Activated CD4-positive, alpha-beta memory T cell treated with anti-CD3 and anti-CD28 coated beads, Interleukin-2, amount 10 ng/mL, durations not matched to agents 7 days and 5 days (primary cell): ENCODE results near the gene SMYD3. TPM values are rescaled to one million over a fixed set of nuclear protein-coding genes. Genes with fewer than 3 reads are reported as not detected.
"Not testable (repeated sequence)": the region's sequence is repeated elsewhere in the genome, so short reads cannot be mapped to it uniquely, and the experiment has no call there.

Source experiments
- CTCF ChIA-PET: fragments of 350-600 bp; sonication (Branson Sonifier 250); formaldehyde crosslinking; loops from one replicate; lab custom pipeline; 2021; ENCODE audit warnings: antibody characterized with exemption, inconsistent platforms; lab: Charles Lee
- POLR2A ChIA-PET: fragments of 350-600 bp; sonication (Branson Sonifier 250); formaldehyde crosslinking; loops from one replicate; lab custom pipeline; 2021; ENCODE audit warnings: antibody characterized with exemption; lab: Charles Lee
- DNase-seq: peaks from one replicate; pipeline ENCODE4 v3.0.0-alpha.2; 2020
- H3K27ac Mint-ChIP-seq: one replicate; pipeline ENCODE4 v1.8.0; 2021; ENCODE audit warnings: mild to moderate bottlenecking, mixed read lengths
- H3K27me3 Mint-ChIP-seq: one replicate; pipeline ENCODE4 v1.8.0; 2021; ENCODE audit warnings: mixed read lengths
- H3K36me3 Mint-ChIP-seq: one replicate; pipeline ENCODE4 v1.8.0; 2021; ENCODE audit warnings: low read depth, mixed read lengths
- H3K4me1 Mint-ChIP-seq: one replicate; pipeline ENCODE4 v1.8.0; 2021; ENCODE audit warnings: mixed read lengths
- H3K4me3 Mint-ChIP-seq: one replicate; pipeline ENCODE4 v1.8.0; 2021; ENCODE audit warnings: mild to moderate bottlenecking, mixed read lengths
- H3K9me3 Mint-ChIP-seq: one replicate; pipeline ENCODE4 v1.8.0; 2021; ENCODE audit warnings: mixed read lengths
- total RNA-seq, 2 experiments: library from RNA; stranded (reverse); gene quantifications; one replicate each; pipeline ENCODE4 v1.2.3, GENCODE V29; 2021

The SMYD3 gene
- total RNA-seq, 2 experiments from 2014 or later = 15.5 to 18.7 TPM

DNA sequence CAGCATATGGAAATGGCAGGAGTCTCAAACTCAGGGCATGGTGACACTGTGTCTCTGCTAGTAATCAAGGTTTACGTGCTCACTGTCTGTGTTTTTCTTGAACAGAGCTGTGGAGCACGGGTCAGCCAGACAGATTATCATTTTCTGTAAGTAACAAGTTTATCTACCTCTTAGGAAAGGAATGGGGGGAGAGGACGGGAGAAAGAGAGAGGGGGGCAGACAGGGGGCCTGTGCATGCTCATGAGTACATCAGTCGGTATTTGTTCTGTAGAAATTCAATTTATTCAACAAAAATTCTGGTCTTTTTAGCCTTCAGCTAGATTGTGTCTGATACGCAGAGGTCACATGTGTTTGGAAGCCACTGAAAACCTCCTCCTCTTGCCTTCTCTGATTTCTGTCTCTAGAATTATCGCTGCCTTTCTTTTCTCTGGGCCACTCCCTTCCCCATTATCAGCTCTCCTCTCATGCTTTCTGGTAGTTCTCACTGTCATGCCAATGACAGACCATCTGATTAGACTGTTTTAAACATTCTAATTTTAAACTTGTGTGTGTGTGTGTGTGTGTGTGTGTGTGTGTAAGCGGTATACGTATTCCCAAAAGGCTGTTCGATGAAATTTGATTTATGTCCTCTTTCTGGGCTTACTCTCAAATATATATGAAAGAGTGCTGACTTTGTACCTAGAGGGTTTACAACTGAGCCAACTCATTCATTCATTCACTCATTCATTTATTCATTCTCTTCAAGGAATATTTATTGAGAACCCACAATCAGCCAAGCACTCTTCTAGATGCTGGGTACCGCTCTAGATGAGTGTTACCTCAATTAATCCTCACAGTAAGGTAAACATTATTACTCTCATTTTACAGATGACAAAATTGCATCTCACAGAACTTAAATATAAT, 715.4 kb downstream of the SMYD3 start:
- Mint-ChIP-seq H3K27me3 (no peaks in the 10 kb centered on the region), H3K4me1 (no peaks in the 10 kb centered on the region), H3K9me3 (no peaks in the 10 kb centered on the region), H3K36me3 (no peaks in the 10 kb centered on the region), H3K4me3 (no peak overlapping the region), H3K27ac (no peak overlapping the region)
- no peak for DNase-seq
- CTCF ChIA-PET = no interaction called here
- POLR2A ChIA-PET = no interaction called here

DNA sequence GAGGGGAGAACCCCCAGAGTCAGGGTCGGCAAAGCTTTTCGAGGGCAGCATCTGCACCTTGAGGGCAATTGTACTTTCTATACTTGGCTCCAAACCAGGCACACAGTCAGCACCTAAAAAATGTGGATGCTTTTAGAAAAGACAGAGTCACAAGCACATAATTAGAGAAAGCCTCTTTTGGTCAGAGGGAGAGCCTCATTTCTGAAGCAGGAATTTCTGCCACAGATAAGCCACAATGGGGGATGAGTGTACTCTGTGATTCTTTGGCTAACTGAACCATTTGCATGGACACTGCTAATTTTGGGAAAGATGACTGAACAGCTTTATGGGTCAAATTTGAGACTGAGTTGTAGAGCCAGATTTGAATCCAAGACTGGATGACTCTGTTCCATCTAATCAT, 716.6 kb downstream of the SMYD3 start:
- Mint-ChIP-seq H3K4me3 (no peak overlapping the region), H3K4me1 (no peaks in the 10 kb centered on the region), H3K27me3 (no peaks in the 10 kb centered on the region), H3K27ac (no peak overlapping the region), H3K9me3 (no peaks in the 10 kb centered on the region), H3K36me3 (no peaks in the 10 kb centered on the region)
- ChIA-PET POLR2A (no interaction called here), CTCF (no interaction called here)
- DNase-seq = no peak

DNA sequence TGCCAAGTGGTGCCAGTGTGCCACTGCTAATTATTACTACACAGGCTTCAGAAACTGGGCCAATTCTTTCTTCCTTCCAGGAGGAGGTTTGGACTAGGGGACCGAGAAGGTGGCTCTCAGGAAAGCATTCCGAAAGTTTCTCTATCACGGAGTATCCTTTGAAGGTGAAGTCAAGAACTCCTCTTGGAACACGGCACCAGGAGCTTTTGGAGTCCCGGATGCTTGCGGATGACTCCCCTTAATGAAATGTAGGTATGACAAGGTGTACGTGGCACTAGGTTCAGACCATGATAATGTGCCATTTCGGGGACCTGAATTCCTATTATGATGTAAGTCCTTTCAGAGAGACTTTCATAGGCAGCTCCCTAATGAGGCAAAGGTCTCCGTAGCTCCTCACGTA, 718.2 kb downstream of the SMYD3 start:
- Mint-ChIP-seq H3K27me3 (no peaks in the 10 kb centered on the region), H3K4me1 (no peaks in the 10 kb centered on the region), H3K9me3 (no peaks in the 10 kb centered on the region), H3K4me3 (no peak overlapping the region), H3K36me3 (no peaks in the 10 kb centered on the region), H3K27ac (no peak overlapping the region)
- no peak for DNase-seq
- ChIA-PET CTCF (no interaction called here), POLR2A (no interaction called here)

DNA sequence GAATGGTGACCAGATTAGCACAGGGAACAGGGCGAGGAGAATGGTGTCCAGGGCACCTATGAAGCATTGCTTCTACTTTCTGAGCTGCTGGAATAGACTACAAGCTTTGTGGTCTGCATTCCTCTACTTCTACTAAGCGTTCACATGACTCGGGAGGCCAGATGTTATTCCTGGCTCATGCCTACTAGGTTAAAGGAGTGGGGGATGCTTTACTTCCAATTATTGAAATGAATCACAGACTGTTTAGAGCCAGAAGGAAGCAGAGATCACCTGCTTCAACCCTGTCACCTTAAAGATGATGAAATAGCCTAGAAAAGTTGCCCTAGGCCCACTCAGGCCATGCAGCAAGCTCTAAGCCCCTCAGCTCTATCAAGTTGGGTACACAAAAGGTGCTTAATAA, 718.8 kb downstream of the SMYD3 start:
- H3K27ac Mint-ChIP-seq = no peak overlapping the region
- H3K4me1 Mint-ChIP-seq = no peaks in the 10 kb centered on the region
- H3K36me3 Mint-ChIP-seq = no peaks in the 10 kb centered on the region
- CTCF ChIA-PET = no interaction called here
- POLR2A ChIA-PET = no interaction called here
- no peaks in the 10 kb centered on the region for H3K9me3 Mint-ChIP-seq
- no peak overlapping the region for H3K4me3 Mint-ChIP-seq
- DNase-seq = no peak
- H3K27me3 Mint-ChIP-seq = no peaks in the 10 kb centered on the region

DNA sequence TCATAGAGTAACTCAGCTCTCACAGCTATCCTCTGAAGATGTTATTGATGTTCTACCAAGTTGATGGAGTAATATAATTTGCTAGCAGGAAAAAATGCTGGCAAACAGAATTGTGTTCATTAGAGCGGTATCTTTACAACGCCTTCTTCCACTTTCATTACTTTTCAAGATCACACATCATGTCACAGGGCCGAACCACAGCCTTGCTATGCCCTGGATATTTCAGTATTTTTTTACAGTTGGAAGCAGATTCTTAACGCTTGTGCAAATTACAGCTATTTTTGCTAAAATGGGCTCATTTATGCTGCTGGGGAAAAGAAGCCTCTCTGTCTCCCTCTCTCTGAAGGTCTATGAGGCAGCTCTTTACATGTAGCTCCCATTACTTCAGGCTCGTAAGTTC, 720.1 kb downstream of the SMYD3 start:
- ChIA-PET CTCF (no interaction called here), POLR2A (no interaction called here)
- no peak for DNase-seq
- H3K9me3 Mint-ChIP-seq = no peaks in the 10 kb centered on the region
- no peaks in the 10 kb centered on the region for H3K27me3 Mint-ChIP-seq
- H3K36me3 Mint-ChIP-seq = no peaks in the 10 kb centered on the region
- H3K4me1 Mint-ChIP-seq = no peaks in the 10 kb centered on the region
- H3K4me3 Mint-ChIP-seq = no peak overlapping the region
- no peak overlapping the region for H3K27ac Mint-ChIP-seq

DNA sequence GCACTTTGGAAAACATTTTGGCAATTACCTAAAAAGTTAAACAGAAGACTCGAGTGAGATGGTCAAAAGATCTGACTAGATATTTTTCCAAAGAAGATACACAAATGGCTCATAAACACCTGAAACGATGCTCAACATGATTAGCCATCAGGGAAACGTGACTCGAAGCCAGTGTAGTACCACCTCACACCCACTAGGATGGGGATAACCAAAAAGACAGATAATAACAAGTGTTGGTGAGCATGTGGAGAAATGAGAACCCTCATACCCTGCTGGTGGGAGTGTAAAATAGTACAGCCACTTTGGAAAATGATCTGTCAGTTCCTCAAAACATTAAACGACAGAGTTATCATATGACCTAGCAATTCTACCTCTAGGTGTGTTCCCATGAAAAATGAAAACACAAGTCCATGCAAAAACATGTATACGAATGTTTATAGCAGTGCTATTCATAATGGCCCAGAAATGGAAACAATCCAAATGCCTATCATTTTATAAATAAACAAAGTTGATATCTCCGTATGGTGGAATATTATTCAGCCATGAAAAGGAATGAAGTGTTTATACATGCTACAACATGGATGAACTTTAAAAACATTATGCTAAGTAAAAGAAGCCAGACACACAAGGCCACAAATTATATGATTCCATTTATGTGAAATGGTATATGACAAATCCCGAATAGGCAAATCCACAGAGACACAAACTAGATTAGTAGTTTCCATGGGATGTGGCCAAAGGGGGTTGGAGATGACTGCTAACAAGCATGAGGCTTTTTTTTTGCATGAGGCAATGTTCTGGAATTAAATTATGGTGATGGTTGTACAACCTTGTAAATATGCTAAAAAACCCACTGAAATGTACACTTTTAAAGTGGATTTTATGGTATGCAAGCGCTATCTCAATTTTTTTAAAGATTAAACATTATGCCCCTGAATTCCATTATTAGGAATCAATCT, 727.0 kb downstream of the SMYD3 start:
- CTCF ChIA-PET = no interaction called here
- Mint-ChIP-seq H3K4me1 (no peaks in the 10 kb centered on the region), H3K9me3 (peaks cover 2% of the 10 kb centered on the region)

DNA sequence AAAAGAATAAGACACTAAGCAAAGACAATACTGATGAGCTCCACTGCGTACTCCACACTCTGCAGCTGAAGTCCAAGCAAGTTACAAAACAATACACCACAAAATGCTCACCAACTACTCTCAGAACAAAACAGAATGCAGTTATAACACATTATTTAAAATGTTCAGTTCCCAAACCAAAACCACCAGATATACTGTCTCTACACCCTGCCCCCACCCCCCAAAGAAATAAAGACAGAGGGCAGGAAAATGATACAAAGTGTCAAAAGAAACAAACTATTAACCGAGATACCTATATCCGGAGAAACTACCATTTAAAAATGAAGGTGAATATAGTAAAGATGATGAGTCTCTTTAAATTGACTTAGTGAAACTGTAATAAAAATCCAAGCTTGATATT, 729.3 kb downstream of the SMYD3 start:
- Mint-ChIP-seq H3K27me3 (no peaks in the 10 kb centered on the region), H3K36me3 (no peaks in the 10 kb centered on the region), H3K4me3 (no peak overlapping the region), H3K9me3 (peaks cover 2% of the 10 kb centered on the region), H3K4me1 (no peaks in the 10 kb centered on the region), H3K27ac (no peak overlapping the region)
- ChIA-PET POLR2A (no interaction called here), CTCF (no interaction called here)
- DNase-seq = no peak

More for the DNA sequence above, 727.0 kb downstream of the SMYD3 start:
- no peak overlapping the region for H3K4me3 Mint-ChIP-seq
- DNase-seq = no peak
- POLR2A ChIA-PET = no interaction called here
- H3K27ac Mint-ChIP-seq = no peak overlapping the region
- no peaks in the 10 kb centered on the region for H3K36me3 Mint-ChIP-seq
- H3K27me3 Mint-ChIP-seq = no peaks in the 10 kb centered on the region

DNA sequence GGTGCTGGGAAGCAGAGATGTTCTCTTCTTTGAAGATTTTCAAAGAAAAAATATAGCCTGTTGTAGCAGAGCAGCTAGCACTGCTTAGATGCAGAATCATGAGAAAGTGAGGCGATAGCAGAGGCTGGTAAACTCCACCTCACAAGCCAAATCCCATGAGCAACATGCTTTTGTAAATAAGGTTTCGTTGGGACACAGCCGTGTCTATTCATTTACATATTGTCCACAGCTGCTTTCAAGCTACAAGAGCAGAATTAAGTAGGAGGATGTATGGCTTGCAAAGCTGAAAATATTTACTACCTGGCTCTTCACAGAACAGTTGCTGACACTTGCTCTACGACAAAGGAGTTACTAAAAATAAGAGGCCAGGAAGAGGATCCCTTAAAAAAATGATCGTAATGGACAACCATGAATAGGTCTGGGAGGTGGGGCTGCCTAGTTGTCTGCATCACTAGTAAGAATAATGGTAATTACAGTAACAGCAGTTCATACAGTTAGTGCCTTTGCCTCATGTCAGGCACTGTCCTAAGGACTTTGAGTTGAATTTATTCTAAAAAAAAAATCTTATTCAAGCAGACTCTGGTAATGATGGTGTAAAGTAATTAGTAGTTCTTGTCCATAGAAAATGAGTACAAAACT, 730.3 kb downstream of the SMYD3 start:
- no peak overlapping the region for H3K27ac Mint-ChIP-seq
- DNase-seq = no peak
- POLR2A ChIA-PET = no interaction called here
- H3K27me3 Mint-ChIP-seq = no peaks in the 10 kb centered on the region
- CTCF ChIA-PET = no interaction called here
- no peak overlapping the region for H3K4me3 Mint-ChIP-seq
- H3K36me3 Mint-ChIP-seq = no peaks in the 10 kb centered on the region
- H3K4me1 Mint-ChIP-seq = no peaks in the 10 kb centered on the region
- peaks cover 2% of the 10 kb centered on the region for H3K9me3 Mint-ChIP-seq

DNA sequence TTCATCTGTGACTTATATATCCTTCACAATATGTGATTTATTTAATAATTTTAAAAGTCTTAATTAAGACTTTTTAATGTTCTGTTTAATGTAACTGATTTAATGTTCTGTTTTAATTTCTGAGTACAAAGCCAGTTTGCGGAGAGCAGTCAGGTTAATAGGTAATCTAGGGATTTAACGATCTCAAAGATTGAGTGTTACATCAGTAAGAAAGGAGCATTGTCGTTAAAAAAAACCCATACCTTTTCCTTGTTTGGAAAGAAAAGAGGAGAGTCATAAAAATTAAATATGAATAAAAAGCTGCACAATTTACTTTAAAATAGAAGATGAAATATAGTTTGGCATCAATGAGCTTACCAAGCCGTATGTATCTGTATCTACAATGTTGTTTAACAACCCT, 730.9 kb downstream of the SMYD3 start:
- no peaks in the 10 kb centered on the region for H3K4me1 Mint-ChIP-seq
- H3K36me3 Mint-ChIP-seq = no peaks in the 10 kb centered on the region
- ChIA-PET POLR2A (no interaction called here), CTCF (interaction anchor here (0.6 kb wide), 1 partner anchor 79 kb away, joined by 3 read pairs; no protein-coding TSS in a partner anchor)
- DNase-seq = no peak
- no peak overlapping the region for H3K4me3 Mint-ChIP-seq
- H3K9me3 Mint-ChIP-seq = peaks cover 2% of the 10 kb centered on the region
- no peak overlapping the region for H3K27ac Mint-ChIP-seq
- H3K27me3 Mint-ChIP-seq = no peaks in the 10 kb centered on the region

DNA sequence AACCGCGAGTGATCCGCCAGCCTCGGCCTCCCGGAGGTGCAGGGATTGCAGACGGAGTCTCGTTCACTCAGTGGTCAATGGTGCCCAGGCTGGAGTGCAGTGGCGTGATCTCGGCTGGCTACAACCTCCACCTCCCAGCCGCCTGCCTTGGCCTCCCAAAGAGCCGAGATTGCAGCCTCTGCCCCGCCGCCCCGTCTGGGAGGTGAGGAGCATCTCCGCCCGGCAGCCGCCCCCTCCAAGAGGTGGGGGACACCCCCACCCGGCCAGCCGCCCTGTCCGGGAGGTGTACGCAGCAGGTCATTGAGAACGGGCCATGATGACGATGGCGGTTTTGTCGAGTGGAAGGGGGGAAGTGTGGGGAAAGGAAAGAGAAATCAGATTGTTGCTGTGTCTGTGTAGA, 732.1 kb downstream of the SMYD3 start:
- H3K27ac Mint-ChIP-seq, H3K9me3 Mint-ChIP-seq, DNase-seq, POLR2A ChIA-PET, CTCF ChIA-PET, H3K4me1 Mint-ChIP-seq, H3K36me3 Mint-ChIP-seq, H3K27me3 Mint-ChIP-seq, H3K4me3 Mint-ChIP-seq: not testable (repeated sequence)

DNA sequence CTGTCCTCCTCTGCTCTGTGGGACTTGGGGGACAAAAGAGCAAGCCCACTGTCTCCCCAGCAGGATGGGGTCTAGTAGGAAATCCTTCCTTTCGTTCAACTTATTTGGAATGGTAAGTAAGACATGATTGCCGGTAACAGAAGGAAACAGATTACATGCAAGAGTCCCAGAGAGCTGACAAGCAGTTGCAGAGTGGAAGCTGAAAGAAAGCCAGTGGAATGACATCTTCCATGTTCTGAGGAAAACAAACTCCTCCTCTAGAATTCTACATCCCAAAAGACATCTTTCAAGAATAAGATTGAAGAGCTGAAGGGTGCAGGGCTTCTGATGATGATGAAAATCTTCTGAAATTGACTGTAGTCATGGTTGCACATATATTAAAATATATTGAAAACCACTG, 732.9 kb downstream of the SMYD3 start:
- H3K4me1 Mint-ChIP-seq = no peaks in the 10 kb centered on the region
- CTCF ChIA-PET = no interaction called here
- POLR2A ChIA-PET = no interaction called here
- DNase-seq = no peak
- no peak overlapping the region for H3K27ac Mint-ChIP-seq
- H3K36me3 Mint-ChIP-seq = no peaks in the 10 kb centered on the region
- H3K4me3 Mint-ChIP-seq = no peak overlapping the region
- no peaks in the 10 kb centered on the region for H3K27me3 Mint-ChIP-seq
- H3K9me3 Mint-ChIP-seq = no peaks in the 10 kb centered on the region

DNA sequence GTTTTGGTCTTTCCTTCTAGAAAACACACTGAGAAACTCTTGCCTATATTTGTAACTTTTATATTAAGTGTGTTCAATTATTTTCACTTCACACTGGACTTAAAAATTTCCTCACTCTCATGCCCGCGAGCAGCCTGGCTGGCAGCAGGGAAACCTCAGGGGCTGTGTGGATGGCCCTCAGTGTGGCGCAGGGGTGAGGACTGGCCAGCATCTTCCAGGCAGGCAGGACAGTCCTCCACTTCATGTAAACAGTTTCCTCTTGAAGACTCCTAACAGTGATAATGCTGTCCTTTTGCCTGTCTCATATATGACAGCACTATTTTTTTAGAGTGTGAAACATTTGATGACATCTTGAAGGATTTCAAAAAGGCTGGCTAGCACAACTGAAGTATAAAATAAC, 733.7 kb downstream of the SMYD3 start:
- Mint-ChIP-seq H3K4me1 (no peaks in the 10 kb centered on the region), H3K27ac (no peak overlapping the region), H3K27me3 (no peaks in the 10 kb centered on the region), H3K36me3 (no peaks in the 10 kb centered on the region), H3K9me3 (no peaks in the 10 kb centered on the region), H3K4me3 (no peak overlapping the region)
- DNase-seq = no peak
- ChIA-PET POLR2A (no interaction called here), CTCF (no interaction called here)

DNA sequence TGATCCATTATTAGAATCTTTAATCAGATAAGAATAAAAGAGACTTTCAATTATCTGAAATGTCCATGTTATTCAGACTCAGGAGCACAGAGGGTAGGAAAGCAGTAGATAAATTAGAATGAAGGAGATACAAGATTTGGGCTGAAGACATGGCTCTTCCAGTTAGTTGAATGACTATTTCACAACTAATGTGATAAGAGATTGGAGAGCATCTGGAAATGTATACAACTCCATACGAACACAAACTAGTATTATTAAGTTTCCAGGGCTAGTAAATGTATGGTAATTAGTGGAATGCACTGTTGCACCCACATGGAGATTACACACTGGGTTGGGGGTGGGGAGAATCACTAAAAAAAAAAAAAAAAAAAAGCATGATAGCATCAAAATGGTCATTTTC, 734.3 kb downstream of the SMYD3 start:
- H3K4me3 Mint-ChIP-seq = no peak overlapping the region
- no peaks in the 10 kb centered on the region for H3K36me3 Mint-ChIP-seq
- no peak for DNase-seq
- H3K9me3 Mint-ChIP-seq = no peaks in the 10 kb centered on the region
- ChIA-PET CTCF (no interaction called here), POLR2A (no interaction called here)
- no peak overlapping the region for H3K27ac Mint-ChIP-seq
- no peaks in the 10 kb centered on the region for H3K27me3 Mint-ChIP-seq
- no peaks in the 10 kb centered on the region for H3K4me1 Mint-ChIP-seq
